Endodermal cell (in vitro differentiated cells): ENCODE data around the gene NCK2. TPM values are rescaled to one million over a fixed set of nuclear protein-coding genes. Genes with fewer than 3 reads are reported as not detected.
A peak's percentile ranks its signal among the peaks of the same experiment; 100 is the strongest.

ENCODE experiments used
- DNase-seq: peaks from one replicate; pipeline ENCODE4 v3.0.0-alpha.2; 2017
- H3K27ac ChIP-seq: 2 replicates; pipeline ENCODE4 v1.5.1; 2013; ENCODE audit warnings: mild to moderate bottlenecking, low read depth, low read length, moderate library complexity
- H3K27me3 ChIP-seq: 2 replicates; pipeline ENCODE4 v1.6.1; 2013; ENCODE audit warnings: mild to moderate bottlenecking, low read length, moderate library complexity; ENCODE audit not compliant: insufficient read depth, control insufficient read depth, poor library complexity, severe bottlenecking
- H3K36me3 ChIP-seq: 2 replicates; pipeline ENCODE4 v1.7.0; 2013; ENCODE audit warnings: mild to moderate bottlenecking, low read length, moderate library complexity; ENCODE audit not compliant: control insufficient read depth, insufficient read depth
- H3K4me1 ChIP-seq: one replicate; pipeline ENCODE4 v1.7.0; 2013; ENCODE audit warnings: low read length; ENCODE audit not compliant: control insufficient read depth, insufficient read depth
- H3K4me3 ChIP-seq: 2 replicates; pipeline ENCODE4 v1.5.1; 2013; ENCODE audit warnings: mild to moderate bottlenecking, low read length, moderate library complexity
- H3K9ac ChIP-seq: 2 replicates; pipeline ENCODE4 v1.6.1; 2013; ENCODE audit warnings: mild to moderate bottlenecking, low read length, moderate library complexity; ENCODE audit not compliant: poor library complexity, severe bottlenecking; ENCODE audit errors: extremely low read depth
- H3K9me3 ChIP-seq: 2 replicates; pipeline ENCODE4 v1.6.1; 2013; ENCODE audit warnings: mild to moderate bottlenecking, low read length, moderate library complexity; ENCODE audit not compliant: control insufficient read depth
- H3K27ac Mint-ChIP-seq: 2 replicates; pipeline ENCODE4 v1.8.0; 2020; ENCODE audit warnings: mixed read lengths
- H3K27me3 Mint-ChIP-seq: 2 replicates; pipeline ENCODE4 v1.8.0; 2021; ENCODE audit warnings: mild to moderate bottlenecking, mixed read lengths; ENCODE audit not compliant: insufficient read depth
- H3K36me3 Mint-ChIP-seq: 2 replicates; pipeline ENCODE4 v1.8.0; 2020; ENCODE audit warnings: low read depth, mixed read lengths
- H3K4me1 Mint-ChIP-seq: 2 replicates; pipeline ENCODE4 v1.8.0; 2020; ENCODE audit warnings: mixed read lengths
- H3K4me3 Mint-ChIP-seq: 2 replicates; pipeline ENCODE4 v1.8.0; 2020; ENCODE audit warnings: mild to moderate bottlenecking, moderate library complexity, mixed read lengths
- H3K9me3 Mint-ChIP-seq: 2 replicates; pipeline ENCODE4 v1.8.0; 2020; ENCODE audit warnings: mild to moderate bottlenecking, mixed read lengths
- CTCF ChIP-seq: fragments of 200-600 bp; sonication (generic); conservative IDR thresholded peaks from 2 replicates; pipeline ENCODE4 v1.5.0; 2021; ENCODE audit warnings: antibody characterized with exemption, mild to moderate bottlenecking
- WGBS, 2 experiments: methylation state at CpG; one replicate each; pipeline versions ENCODE4 v1.1.5 to v1.1.7; 2013; ENCODE audit warnings: missing lambda C conversion rate in 2 of 2, mixed read lengths in 1 of 2; ENCODE audit not compliant: insufficient coverage in 1 of 2, insufficient read length in 1 of 2; 5-methylcytosine and 5-hydroxymethylcytosine counted together
- total RNA-seq, 2 donors: library from RNA; stranded (reverse); fragmentation: NEBNext Ultra II Directional in 1 of 2; extraction: Animal tissue kit (Norgen Biotek cat#: 25700) in 1 of 2; gene quantifications; 2 replicates in 1 of 2; 3 replicates in 1 of 2; pipeline ENCODE4 v1.2.1, GENCODE V29; 2021

NCK2 gene
- total RNA-seq, 2 donors from 2014 or later: 58.9 to 63.8 TPM

- Mint-ChIP-seq H3K27me3 (no peaks in the 10 kb centered on the region), H3K27ac (no peak overlapping the region), H3K4me1 (peaks cover 39% of the 10 kb centered on the region), H3K4me3 (no peak overlapping the region), H3K36me3 (peaks cover 14% of the 10 kb centered on the region), H3K9me3 (no peaks in the 10 kb centered on the region)
- no peak for TF ChIP-seq CTCF
- H3K27me3 ChIP-seq: no peaks in the 10 kb centered on the region
- no peak overlapping the region for H3K4me3 ChIP-seq
- peaks cover 17% of the 10 kb centered on the region for H3K36me3 ChIP-seq
- peaks cover 2% of the 10 kb centered on the region for H3K4me1 ChIP-seq
- H3K27ac ChIP-seq: peak overlapping the region; percentile 35
- H3K9me3 ChIP-seq: no peaks in the 10 kb centered on the region
- no peak overlapping the region for H3K9ac ChIP-seq
- peak; percentile 32 for DNase-seq
- WGBS, 2 experiments: 92 to 97% methylated on average over 7 to 13 of the region's 13 CpGs
Measured at GRCh38 chr2:105777031-105777482, 32.3 kb downstream of the NCK2 start.

GRCh38 chr2:105777506-105778055, 32.9 kb downstream of the NCK2 start:
- no peak for DNase-seq
- peaks cover 17% of the 10 kb centered on the region for H3K36me3 ChIP-seq
- no peaks in the 10 kb centered on the region for H3K9me3 ChIP-seq
- no peaks in the 10 kb centered on the region for H3K27me3 ChIP-seq
- Mint-ChIP-seq H3K4me1 (peaks cover 36% of the 10 kb centered on the region), H3K4me3 (no peak overlapping the region), H3K27me3 (no peaks in the 10 kb centered on the region), H3K9me3 (no peaks in the 10 kb centered on the region), H3K27ac (no peak overlapping the region), H3K36me3 (peaks cover 14% of the 10 kb centered on the region)
- H3K4me1 ChIP-seq: no peaks in the 10 kb centered on the region
- H3K4me3 ChIP-seq: no peak overlapping the region
- H3K9ac ChIP-seq: no peak overlapping the region
- 86 to 93% methylated on average over 8 to 9 of the region's 9 CpGs for WGBS, 2 experiments
- H3K27ac ChIP-seq: no peak overlapping the region
- no peak for TF ChIP-seq CTCF

- no peaks in the 10 kb centered on the region for H3K9me3 Mint-ChIP-seq
- DNase-seq: peak; percentile 32
- no peaks in the 10 kb centered on the region for H3K27me3 ChIP-seq
- peaks cover 17% of the 10 kb centered on the region for H3K36me3 ChIP-seq
- no peak overlapping the region for H3K9ac ChIP-seq
- no peaks in the 10 kb centered on the region for H3K9me3 ChIP-seq
- no peak overlapping the region for H3K4me3 ChIP-seq
- no peaks in the 10 kb centered on the region for H3K27me3 Mint-ChIP-seq
- no peak overlapping the region for H3K27ac Mint-ChIP-seq
- no peaks in the 10 kb centered on the region for H3K4me1 ChIP-seq
- peaks cover 32% of the 10 kb centered on the region for H3K4me1 Mint-ChIP-seq
- WGBS, 2 experiments: 88 to 100% methylated on average over 4 to 6 of the region's 6 CpGs
- no peak overlapping the region for H3K27ac ChIP-seq
- H3K36me3 Mint-ChIP-seq: peaks cover 12% of the 10 kb centered on the region
- no peak overlapping the region for H3K4me3 Mint-ChIP-seq
- TF ChIP-seq CTCF: no peak
Measured at GRCh38 chr2:105778080-105778607, 33.4 kb downstream of the NCK2 start.
